GM21528 (cell line): ENCODE measurements around the gene CDH13.
A peak's percentile ranks its signal among the peaks of the same experiment; 100 is the strongest.

Experiments
- ATAC-seq: cut with Tn5 transposase; IDR thresholded peaks from one replicate; pipeline ENCODE4 v1.9.1; 2021; ENCODE audit warnings: mild to moderate bottlenecking, moderate library complexity; ENCODE audit not compliant: unreplicated experiment, low FRiP score

The CDH13 gene

GRCh38 chr16:82682767-82683166, 56.0 kb downstream of the CDH13 start:
- no peak for ATAC-seq

DNA sequence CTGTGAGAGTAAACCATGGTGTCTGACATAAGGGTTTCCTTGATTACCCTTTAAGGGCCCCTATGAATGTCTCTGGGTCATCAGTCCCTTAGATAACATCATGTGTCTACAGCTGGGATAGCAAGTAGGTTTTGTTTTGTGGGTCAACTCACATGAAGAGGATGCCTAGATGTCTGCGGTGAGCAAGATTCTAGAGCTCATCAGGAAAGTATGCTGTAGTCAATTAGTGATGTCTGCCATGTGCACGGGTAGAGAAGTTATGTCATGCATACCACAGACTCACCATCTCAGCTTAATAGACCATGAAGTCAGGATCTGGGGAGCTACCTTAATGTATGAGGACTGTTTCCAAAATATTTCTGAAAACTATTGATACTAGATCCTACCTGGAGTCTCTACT, 57.5 kb downstream of the CDH13 start:
- ATAC-seq: no peak

- ATAC-seq: no peak
Measured at GRCh38 chr16:82685526-82685925, 58.8 kb downstream of the CDH13 start.

GRCh38 chr16:82694239-82694874, 67.6 kb downstream of the CDH13 start:
- no peak for ATAC-seq

DNA sequence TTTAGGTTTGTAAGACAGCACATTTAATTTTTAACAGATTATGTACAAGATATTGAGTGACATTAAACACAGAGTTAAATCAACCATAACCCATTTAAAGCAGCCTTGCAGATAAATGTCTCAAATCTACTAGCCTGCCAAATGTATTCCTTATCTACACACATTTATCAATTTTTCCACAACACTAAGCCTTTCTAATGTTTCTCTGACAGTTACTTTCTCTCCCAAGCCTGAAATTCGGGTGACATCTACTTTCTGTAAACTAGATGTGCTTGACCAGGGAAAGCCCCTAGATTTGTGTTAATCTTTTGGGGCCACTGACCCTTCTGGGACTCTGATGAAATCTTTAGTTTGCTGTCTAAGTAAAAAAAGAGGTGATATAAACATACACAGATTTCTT, 69.0 kb downstream of the CDH13 start:
- no peak for ATAC-seq

GRCh38 chr16:82699260-82699659, 72.5 kb downstream of the CDH13 start:
- ATAC-seq: no peak

GRCh38 chr16:82699711-82700495, 73.1 kb downstream of the CDH13 start:
- ATAC-seq: no peak

GRCh38 chr16:82700541-82701235, 73.9 kb downstream of the CDH13 start:
- ATAC-seq: no peak

GRCh38 chr16:82701442-82701955, 74.7 kb downstream of the CDH13 start:
- no peak for ATAC-seq

DNA sequence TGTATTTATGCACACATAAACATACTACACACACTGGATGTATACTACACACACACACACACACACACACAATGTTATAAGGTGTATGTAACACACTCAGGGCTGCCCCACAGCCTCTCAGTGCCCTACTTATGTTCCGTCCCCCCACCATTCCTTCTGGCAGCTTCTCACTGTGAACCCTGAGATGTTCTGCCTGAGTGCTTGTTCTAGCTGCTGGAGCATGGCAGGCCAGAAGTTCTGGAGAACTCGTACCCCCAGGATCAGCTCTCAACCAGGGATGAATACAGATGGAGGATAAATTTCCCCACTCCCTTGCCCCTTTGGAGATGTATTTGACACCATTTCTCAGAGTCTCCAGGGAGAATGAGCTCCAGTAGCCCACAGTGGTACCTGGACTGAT, 76.4 kb downstream of the CDH13 start:
- ATAC-seq: no peak

DNA sequence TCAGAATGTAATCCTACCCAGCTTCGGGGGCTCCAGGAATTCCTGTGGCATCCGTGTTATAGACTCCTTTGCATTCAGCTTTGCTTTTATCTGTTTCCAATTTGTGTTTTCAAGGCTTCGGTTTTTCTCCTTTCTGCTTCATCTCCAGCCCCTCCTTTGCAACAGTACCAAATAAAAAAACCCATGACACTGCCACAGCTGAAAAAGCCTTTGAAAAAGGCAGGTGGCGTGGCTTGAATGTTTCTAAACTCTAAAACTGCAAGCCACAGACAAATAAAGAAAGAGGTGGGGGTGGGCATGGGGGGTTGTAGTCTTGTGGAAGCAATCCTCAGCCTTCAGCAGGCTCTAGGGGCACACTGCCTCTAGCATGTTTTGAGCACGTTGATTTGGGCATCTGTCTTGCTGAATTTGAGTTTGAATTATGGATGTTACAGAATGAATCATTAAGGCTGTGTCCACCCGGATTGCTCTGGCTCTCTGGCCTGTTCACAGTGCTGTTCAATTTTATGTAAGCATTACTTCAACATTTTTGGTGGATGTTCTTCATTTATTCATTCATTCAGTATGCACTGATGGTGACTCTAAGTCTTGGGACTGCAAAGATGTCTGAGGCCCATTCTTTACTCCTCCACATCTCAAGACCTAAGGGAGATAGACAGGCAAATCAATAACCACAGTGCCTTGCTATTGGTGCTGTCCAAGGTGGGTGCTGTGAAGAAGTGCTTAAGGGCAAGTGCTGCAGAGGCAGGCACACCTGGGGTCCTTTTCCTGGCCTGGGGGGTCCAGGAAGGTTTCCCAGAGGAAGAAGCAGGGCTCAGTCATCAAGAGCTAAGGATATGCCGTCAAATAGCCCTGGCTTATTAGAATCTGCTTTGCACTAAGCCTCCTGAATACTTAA, 77.4 kb downstream of the CDH13 start:
- no peak for ATAC-seq

DNA sequence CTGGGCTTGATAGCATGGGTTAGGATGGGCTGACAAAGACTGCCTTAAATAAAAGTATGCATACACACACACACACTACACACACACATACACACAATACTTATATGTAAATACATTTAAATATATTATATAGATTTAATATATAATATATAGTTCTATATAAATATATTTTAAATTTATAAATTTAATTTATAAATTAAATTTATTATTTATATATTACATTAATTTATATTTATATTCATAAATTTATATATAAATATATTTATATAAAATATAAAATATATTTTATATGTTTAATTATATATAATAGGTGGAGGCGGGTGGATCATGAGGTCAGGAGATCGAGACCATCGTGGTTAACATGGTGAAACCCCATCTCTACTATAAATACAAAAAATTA, 83.2 kb downstream of the CDH13 start:
- ATAC-seq: no peak

- no peak for ATAC-seq
Measured at GRCh38 chr16:82713778-82714177, 87.0 kb downstream of the CDH13 start.

DNA sequence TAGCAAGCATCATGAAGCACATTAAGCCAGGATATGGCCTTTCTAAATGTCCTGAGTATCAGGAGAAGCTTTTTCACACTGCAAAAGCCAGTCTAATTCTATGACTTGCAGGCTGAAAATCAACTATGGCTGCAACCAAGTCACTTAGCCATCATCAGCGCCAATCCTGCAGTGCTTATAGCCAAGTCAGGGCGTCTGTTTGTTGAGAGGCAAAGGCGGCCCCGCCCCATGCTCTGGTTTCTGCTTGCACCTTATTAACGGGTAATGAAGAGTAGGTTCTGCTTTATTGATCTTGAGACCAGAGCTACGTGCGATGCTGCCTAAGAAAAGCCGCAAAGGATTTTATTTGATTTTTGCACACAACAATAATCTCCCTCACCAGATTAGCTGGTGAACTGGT, 88.4 kb downstream of the CDH13 start:
- no peak for ATAC-seq

- ATAC-seq: no peak
Measured at GRCh38 chr16:82715833-82716232, 89.1 kb downstream of the CDH13 start.

DNA sequence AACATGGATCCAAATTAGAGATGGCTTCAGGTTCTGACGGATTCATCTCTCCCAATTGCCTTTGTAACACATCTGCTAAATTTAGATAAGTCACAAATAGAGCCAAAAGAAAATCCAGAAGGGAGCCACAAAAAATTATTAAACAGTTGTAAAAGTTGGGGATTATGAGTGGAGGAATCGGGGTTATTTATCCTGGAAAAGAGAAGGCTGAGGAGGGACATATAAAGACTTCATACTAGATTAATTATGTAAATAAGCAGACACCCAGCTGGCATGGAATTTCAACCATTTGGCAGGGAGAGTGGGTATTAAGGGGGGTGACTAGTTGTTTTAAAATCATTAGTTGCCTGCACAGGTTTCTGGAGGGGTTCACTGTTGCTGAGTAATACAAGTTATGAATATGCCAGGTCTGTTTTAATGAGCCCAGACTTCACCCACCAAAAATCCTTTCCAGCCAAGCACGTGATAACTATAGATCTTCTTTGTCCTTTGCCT, 89.6 kb downstream of the CDH13 start:
- ATAC-seq: no peak

DNA sequence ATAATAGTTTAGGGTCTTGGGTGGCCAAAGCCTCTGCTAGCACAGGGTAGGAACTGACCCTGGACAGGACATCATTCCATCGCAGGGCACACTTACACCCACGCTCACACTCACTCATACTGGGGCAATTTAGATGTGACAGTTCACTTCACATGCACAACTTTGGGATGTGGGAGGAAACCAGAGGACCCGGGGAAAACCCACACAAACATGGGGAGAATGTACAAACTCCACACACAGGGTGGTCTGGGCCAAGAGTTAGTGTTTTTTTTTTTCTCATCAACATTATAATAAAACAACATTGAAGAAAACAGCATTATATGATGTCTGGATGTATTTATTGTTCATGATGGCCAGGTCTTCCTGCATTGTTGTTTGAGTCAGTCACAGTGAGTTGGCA, 93.6 kb downstream of the CDH13 start:
- no peak for ATAC-seq

GRCh38 chr16:82726306-82726705, 99.5 kb downstream of the CDH13 start:
- ATAC-seq: no peak

DNA sequence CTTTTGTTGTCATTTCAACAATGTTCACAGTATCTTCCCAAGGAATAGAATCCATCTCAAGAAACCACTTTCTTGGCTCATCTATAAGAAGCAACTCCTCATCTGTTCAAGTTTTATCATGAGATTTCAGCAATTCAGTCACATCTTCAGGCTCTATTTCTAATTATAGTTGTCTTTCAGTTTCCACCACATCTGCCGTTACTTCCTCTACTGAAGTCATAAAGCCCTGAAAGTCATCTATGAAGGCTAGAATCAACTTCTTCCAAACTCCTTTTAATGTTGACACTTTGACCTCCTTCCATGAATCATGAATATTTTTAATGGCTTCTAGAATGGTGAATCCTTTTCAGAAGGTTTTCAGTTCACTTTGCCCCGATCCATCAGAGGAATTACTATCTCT, 102.1 kb downstream of the CDH13 start:
- ATAC-seq: peak; percentile 73

DNA sequence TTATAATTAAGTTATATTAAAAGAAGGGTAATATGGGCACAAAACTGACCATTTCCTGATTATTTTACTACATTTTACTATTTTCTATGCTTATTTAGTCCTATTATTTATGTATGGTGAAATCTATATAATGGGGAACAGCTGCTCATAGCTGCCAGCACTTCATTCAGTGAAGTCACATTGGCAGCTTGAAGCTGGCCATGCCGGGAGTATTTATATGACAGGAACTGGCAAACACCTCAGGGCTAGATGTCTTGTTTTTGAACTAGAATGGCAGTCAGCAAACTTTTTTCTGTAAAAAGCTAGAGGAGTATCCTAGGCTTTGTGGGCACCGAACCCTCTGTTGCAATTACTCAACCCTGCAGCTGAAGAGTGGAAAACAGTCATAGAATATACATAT, 104.1 kb downstream of the CDH13 start:
- no peak for ATAC-seq
